Omental fat pad (tissue), 4 donors: ENCODE data around the gene TPBG. TPM values are rescaled to one million over a fixed set of nuclear protein-coding genes. Genes with fewer than 3 reads are reported as not detected.

Experiments
- ATAC-seq: fragments of 150-250 bp; one replicate; pipeline ENCODE4 v1.9.1; 2016; ENCODE audit warnings: mild to moderate bottlenecking, moderate library complexity; ENCODE audit not compliant: low FRiP score
- DNase-seq: peaks from one replicate; pipeline ENCODE4 v3.0.0-alpha.2; 2019; ENCODE audit warnings: low spot score
- total RNA-seq, 4 donors: library from RNA; depleted of rRNA; stranded (reverse); fragments of >200 nt; gene quantifications; one replicate each; pipeline ENCODE4 v1.1.0, GENCODE V29; 2016
- TF ChIP-seq, protein P1 (sequence below), 3 donors: fragments of 450-650 bp; IDR thresholded peaks; one replicate each; pipeline ENCODE4 v1.5.1; 2016 to 2017; ENCODE audit warnings: antibody characterized with exemption in 3 of 3, mild to moderate bottlenecking in 3 of 3, moderate library complexity in 2 of 3

Gene TPBG
- total RNA-seq, 4 donors from 2014 or later: 15.9 to 46.4 (median 25.3) TPM

- TF ChIP-seq, protein P1, sequence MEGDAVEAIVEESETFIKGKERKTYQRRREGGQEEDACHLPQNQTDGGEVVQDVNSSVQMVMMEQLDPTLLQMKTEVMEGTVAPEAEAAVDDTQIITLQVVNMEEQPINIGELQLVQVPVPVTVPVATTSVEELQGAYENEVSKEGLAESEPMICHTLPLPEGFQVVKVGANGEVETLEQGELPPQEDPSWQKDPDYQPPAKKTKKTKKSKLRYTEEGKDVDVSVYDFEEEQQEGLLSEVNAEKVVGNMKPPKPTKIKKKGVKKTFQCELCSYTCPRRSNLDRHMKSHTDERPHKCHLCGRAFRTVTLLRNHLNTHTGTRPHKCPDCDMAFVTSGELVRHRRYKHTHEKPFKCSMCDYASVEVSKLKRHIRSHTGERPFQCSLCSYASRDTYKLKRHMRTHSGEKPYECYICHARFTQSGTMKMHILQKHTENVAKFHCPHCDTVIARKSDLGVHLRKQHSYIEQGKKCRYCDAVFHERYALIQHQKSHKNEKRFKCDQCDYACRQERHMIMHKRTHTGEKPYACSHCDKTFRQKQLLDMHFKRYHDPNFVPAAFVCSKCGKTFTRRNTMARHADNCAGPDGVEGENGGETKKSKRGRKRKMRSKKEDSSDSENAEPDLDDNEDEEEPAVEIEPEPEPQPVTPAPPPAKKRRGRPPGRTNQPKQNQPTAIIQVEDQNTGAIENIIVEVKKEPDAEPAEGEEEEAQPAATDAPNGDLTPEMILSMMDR (IDR thresholded peaks at IDR 0.05): no peak
- DNase-seq (no peak), ATAC-seq (no peak)
These were observed 52.7 kb downstream of the TPBG start for GRCh38 chr6:82416346-82416745.

Other genes with a start within 250 kb of the TPBG start
- 10 to 100 TPM; 24.1 to 33.5 (median 27.9) TPM for gene IBTK, start 116.1 kb upstream of the TPBG start, total RNA-seq